OCI-LY7 (cell line): ENCODE data around the gene TMEM270. TPM values are rescaled to one million over a fixed set of nuclear protein-coding genes. Genes with fewer than 3 reads are reported as not detected.
"Not testable (repeated sequence)": the region's sequence is repeated elsewhere in the genome, so short reads cannot be mapped to it uniquely, and the experiment has no call there.

Experiments used
- BruUV-seq: library from RNA; stranded (reverse); fragments of 400-500 nt; replicated peaks from 2 replicates; lab custom pipeline; 2021; lab: Mats Ljungman, UMichigan
- CTCF ChIA-PET: fragments of 300-600 bp; sonication (Branson Sonifier 250); formaldehyde crosslinking; loops from one replicate; lab custom pipeline; 2022; ENCODE audit warnings: antibody characterized with exemption; ENCODE audit not compliant: unreplicated experiment; lab: Charles Lee
- POLR2A ChIA-PET: fragments of 300-600 bp; sonication (Branson Sonifier 250); formaldehyde crosslinking; loops from one replicate; lab custom pipeline; 2022; ENCODE audit warnings: antibody characterized with exemption; lab: Charles Lee
- DNase-seq: peaks from one replicate; pipeline ENCODE4 v3.0.0-alpha.2; 2015; ENCODE audit warnings: low spot score
- H2AFZ ChIP-seq: fragments of 200-600 bp; sonication (generic), shearing (Covaris generic); 2 replicates; pipeline ENCODE4 v1.6.1; 2014; ENCODE audit warnings: mild to moderate bottlenecking, antibody characterized with exemption, low read length, moderate library complexity
- H3K27ac ChIP-seq: fragments of 200-600 bp; sonication (generic); 2 replicates; pipeline ENCODE4 v1.5.1; 2014; ENCODE audit warnings: mixed run types, low read depth, mild to moderate bottlenecking, moderate library complexity, low read length, inconsistent platforms; ENCODE audit not compliant: poor library complexity, severe bottlenecking
- H3K36me3 ChIP-seq: fragments of 200-600 bp; sonication (generic); 2 replicates; pipeline ENCODE4 v1.6.1; 2014; ENCODE audit warnings: mild to moderate bottlenecking, antibody characterized with exemption, low read length, moderate library complexity, mixed read lengths; ENCODE audit not compliant: insufficient read depth
- H3K4me1 ChIP-seq: fragments of 200-600 bp; sonication (generic); 2 replicates; pipeline ENCODE4 v1.5.1; 2014; ENCODE audit warnings: mild to moderate bottlenecking, low read length; ENCODE audit not compliant: insufficient read depth, poor library complexity, severe bottlenecking
- H3K4me2 ChIP-seq: fragments of 200-600 bp; sonication (generic); 2 replicates; pipeline ENCODE4 v1.6.1; 2014; ENCODE audit warnings: mild to moderate bottlenecking, low read length
- H3K4me3 ChIP-seq: fragments of 200-600 bp; sonication (generic); 2 replicates; pipeline ENCODE4 v1.5.1; 2014; ENCODE audit warnings: mild to moderate bottlenecking, low read depth, low read length; ENCODE audit not compliant: poor library complexity, severe bottlenecking
- H3K79me2 ChIP-seq: fragments of 200-600 bp; sonication (generic); 2 replicates; pipeline ENCODE4 v1.6.1; 2016; ENCODE audit warnings: low read depth, mild to moderate bottlenecking, low read length, moderate library complexity, mixed read lengths; ENCODE audit not compliant: insufficient read depth
- H3K9me2 ChIP-seq: fragments of 200-600 bp; sonication (generic); 2 replicates; pipeline ENCODE4 v1.6.1; 2016; ENCODE audit warnings: mild to moderate bottlenecking, low read length, mixed read lengths; ENCODE audit not compliant: insufficient read depth
- H3K9me3 ChIP-seq: fragments of 200-600 bp; sonication (generic); 2 replicates; pipeline ENCODE4 v1.6.1; 2014; ENCODE audit warnings: mild to moderate bottlenecking, mixed run types, low read length, mixed read lengths
- H4K20me1 ChIP-seq: fragments of 200-600 bp; sonication (generic); 2 replicates; pipeline ENCODE4 v1.6.1; 2014; ENCODE audit warnings: mild to moderate bottlenecking, antibody characterized with exemption, low read length, moderate library complexity, mixed read lengths; ENCODE audit not compliant: insufficient read depth
- EZH2phosphoT487 ChIP-seq: fragments of 200-600 bp; sonication (generic); IDR thresholded peaks from 2 replicates; pipeline ENCODE4 v1.6.1; 2018; ENCODE audit warnings: low read depth, borderline replicate concordance, mild to moderate bottlenecking, mixed run types, antibody characterized with exemption, low read length, moderate library complexity, mixed read lengths
- intact Hi-C: fragments of 100-400 bp; cut with micrococcal nuclease; formaldehyde crosslinking; loops from one replicate; pipeline ENCODE4 v1.10.0; 2022; ENCODE audit not compliant: unreplicated experiment
- total RNA-seq, 2 experiments: library from RNA; depleted of rRNA in 1 of 2; stranded (reverse); fragments of >200 nt in 1 of 2; shearing (Covaris generic) in 1 of 2; gene quantifications; 2 replicates each; pipeline ENCODE4 v1.2.3, GENCODE V29; 2014 to 2022
- TF ChIP-seq, protein P1 (sequence below): fragments of 200-600 bp; sonication (generic); conservative IDR thresholded peaks from 2 replicates; pipeline ENCODE4 v1.5.1; 2014; ENCODE audit warnings: mild to moderate bottlenecking, antibody characterized with exemption, low read length, moderate library complexity, mixed read lengths

The TMEM270 gene
- total RNA-seq, 2 experiments from 2014 or later, result not detected

DNA sequence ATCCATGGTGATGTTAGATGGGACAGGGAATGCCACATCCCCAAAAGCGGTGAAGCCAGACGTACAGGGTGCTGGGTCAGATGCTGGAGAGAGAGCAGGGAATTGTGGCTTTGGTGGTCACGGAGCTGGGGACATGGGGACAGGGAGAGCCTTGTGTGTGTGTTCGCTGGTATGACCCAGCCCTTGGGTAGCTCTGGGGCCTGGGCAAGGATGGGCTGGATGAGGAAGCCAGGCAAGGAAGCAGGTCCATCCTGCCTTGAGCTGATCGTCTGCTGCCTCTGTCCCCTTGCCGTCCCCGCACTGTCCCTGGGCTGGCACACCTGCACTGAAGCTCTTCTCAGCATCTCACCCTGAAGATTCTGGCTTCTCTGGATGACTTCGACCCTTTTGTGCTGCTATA is 45.5 kb upstream of the TMEM270 start:
- intact Hi-C loops, result no loop called here
- BruUV-seq, result no TSS peak
- Histone ChIP-seq H3K9me3 (no peaks in the 10 kb centered on the region), H3K4me2 (no peak overlapping the region), H3K79me2 (no peaks in the 10 kb centered on the region), H3K27ac (no peak overlapping the region), H3K4me3 (no peak overlapping the region), H2AFZ (no peak overlapping the region), H3K36me3 (no peaks in the 10 kb centered on the region), H3K4me1 (no peaks in the 10 kb centered on the region), H3K9me2 (no peaks in the 10 kb centered on the region), H4K20me1 (no peaks in the 10 kb centered on the region)
- ChIA-PET CTCF (no interaction called here), POLR2A (interaction anchor here (0.5 to 0.7 kb wide), 3 partner anchors 12 to 148 kb away, joined by 3 read pairs; no protein-coding TSS in a partner anchor)
- no peak for DNase-seq
- TF ChIP-seq, protein P1, sequence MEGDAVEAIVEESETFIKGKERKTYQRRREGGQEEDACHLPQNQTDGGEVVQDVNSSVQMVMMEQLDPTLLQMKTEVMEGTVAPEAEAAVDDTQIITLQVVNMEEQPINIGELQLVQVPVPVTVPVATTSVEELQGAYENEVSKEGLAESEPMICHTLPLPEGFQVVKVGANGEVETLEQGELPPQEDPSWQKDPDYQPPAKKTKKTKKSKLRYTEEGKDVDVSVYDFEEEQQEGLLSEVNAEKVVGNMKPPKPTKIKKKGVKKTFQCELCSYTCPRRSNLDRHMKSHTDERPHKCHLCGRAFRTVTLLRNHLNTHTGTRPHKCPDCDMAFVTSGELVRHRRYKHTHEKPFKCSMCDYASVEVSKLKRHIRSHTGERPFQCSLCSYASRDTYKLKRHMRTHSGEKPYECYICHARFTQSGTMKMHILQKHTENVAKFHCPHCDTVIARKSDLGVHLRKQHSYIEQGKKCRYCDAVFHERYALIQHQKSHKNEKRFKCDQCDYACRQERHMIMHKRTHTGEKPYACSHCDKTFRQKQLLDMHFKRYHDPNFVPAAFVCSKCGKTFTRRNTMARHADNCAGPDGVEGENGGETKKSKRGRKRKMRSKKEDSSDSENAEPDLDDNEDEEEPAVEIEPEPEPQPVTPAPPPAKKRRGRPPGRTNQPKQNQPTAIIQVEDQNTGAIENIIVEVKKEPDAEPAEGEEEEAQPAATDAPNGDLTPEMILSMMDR, result no peak
- TF ChIP-seq EZH2phosphoT487, result no peak

DNA sequence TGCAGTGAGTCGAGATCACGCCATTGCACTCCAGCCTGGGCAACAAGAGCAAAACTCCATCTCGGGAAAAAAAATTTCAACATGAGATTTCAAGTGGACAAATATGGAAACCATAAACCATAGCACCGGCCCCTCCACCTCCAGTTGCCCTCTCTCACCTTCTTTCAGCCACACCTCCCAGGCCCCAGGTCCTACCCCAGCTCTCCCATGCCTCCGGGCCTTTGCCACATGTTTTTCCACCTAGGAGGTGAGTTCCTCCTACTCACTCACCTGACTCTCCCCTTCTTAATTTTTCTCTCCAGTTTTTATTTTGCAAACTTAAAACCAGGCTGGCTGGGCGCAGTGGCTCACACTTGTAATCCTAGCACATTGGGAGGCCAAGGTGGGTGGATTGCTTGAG is 43.8 kb upstream of the TMEM270 start:
- Histone ChIP-seq H3K4me2 (no peak overlapping the region), H3K4me1 (no peaks in the 10 kb centered on the region), H4K20me1 (no peaks in the 10 kb centered on the region), H3K27ac (no peak overlapping the region), H3K9me2 (no peaks in the 10 kb centered on the region), H3K4me3 (no peak overlapping the region), H3K79me2 (no peaks in the 10 kb centered on the region), H3K9me3 (no peaks in the 10 kb centered on the region), H3K36me3 (no peaks in the 10 kb centered on the region), H2AFZ (no peak overlapping the region)
- TF ChIP-seq, protein P1, result no peak
- TF ChIP-seq EZH2phosphoT487, result no peak
- POLR2A ChIA-PET, result no interaction called here
- BruUV-seq, result no TSS peak
- CTCF ChIA-PET, result no interaction called here
- DNase-seq, result no peak
- intact Hi-C loops, result no loop called here

DNA sequence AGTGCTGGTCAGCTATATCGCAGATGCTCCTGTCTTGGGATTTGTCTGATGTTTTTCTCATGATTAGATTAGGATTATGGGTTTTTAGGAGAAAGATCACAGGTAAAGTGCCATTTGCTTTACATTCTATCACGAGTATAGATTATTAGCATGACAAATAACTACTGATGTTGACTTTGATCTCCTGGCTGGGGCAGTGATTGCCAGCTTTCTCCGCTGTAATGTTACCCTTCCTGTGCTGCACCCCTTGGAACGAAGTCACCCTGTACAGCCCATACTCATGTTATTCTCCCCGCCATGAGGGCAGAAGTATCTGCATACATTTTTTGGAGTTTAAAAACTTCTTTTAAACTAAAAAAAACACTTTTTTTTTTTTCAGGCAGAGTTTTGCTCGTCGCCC is 40.9 kb upstream of the TMEM270 start:
- no peak for DNase-seq
- TF ChIP-seq, protein P1, result no peak
- TF ChIP-seq EZH2phosphoT487, result no peak
- H3K9me3 ChIP-seq, result no peaks in the 10 kb centered on the region
- CTCF ChIA-PET, result no interaction called here
- H3K4me2 ChIP-seq, result no peak overlapping the region
- no peaks in the 10 kb centered on the region for H3K9me2 ChIP-seq
- no peaks in the 10 kb centered on the region for H4K20me1 ChIP-seq
- no TSS peak for BruUV-seq
- POLR2A ChIA-PET, result no interaction called here
- H3K79me2 ChIP-seq, result no peaks in the 10 kb centered on the region
- no peak overlapping the region for H3K4me3 ChIP-seq
- no peak overlapping the region for H2AFZ ChIP-seq
- no peaks in the 10 kb centered on the region for H3K4me1 ChIP-seq
- H3K36me3 ChIP-seq, result no peaks in the 10 kb centered on the region
- intact Hi-C loops, result no loop called here
- no peak overlapping the region for H3K27ac ChIP-seq

DNA sequence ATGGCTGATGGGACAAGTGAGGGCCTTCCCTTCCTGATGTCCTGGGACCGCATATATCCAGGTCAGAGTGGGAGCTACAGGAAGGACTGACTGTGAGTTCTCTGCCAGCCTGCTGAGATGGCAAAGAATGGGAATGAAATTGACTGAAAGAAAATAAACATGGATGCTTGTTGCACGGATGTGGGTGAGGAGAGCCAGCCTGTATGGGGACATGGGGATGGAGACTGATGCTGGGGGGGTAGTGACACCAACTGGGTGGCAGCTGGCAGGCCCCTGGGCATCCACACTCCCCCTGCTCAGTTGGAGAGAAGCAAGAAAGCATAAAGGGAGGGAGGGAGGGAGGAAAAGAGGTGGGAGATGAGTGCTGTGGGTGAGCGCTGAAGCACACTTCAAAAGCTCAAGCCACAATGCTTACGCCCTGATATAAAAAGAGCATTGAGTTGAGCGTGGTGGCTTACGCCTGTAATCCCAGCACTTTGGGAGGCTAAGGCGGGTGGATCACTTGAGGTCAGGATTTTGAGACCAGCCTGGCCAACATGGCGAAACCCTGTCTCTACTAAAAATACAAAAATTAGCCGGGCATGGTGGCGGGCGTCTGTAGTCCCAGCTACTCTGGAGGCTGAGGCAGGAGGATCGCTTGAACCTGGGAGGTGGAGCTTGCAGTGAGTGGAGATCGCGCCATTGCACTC is 39.2 kb upstream of the TMEM270 start:
- H3K36me3 ChIP-seq, H3K4me1 ChIP-seq, H3K27ac ChIP-seq, H3K4me2 ChIP-seq, H3K9me2 ChIP-seq, intact Hi-C loops, H3K9me3 ChIP-seq, H4K20me1 ChIP-seq, BruUV-seq, CTCF ChIA-PET, DNase-seq, H3K4me3 ChIP-seq, H2AFZ ChIP-seq, H3K79me2 ChIP-seq: not testable (repeated sequence)
- POLR2A ChIA-PET, result interaction anchor here (0.6 kb wide), 1 partner anchor 736 kb away, joined by 4 read pairs; no protein-coding TSS in a partner anchor
